Measurements from ENCODE around the gene KRAS. TPM values are rescaled to one million over a fixed set of nuclear protein-coding genes. Genes with fewer than 3 reads are reported as not detected.

KRAS gene
- total and polyA plus RNA-seq, 2 donors (not counting 3 experiments of a cell fraction or from before 2014, with no cell fraction given), result 9.1 to 22.8 TPM

DNA sequence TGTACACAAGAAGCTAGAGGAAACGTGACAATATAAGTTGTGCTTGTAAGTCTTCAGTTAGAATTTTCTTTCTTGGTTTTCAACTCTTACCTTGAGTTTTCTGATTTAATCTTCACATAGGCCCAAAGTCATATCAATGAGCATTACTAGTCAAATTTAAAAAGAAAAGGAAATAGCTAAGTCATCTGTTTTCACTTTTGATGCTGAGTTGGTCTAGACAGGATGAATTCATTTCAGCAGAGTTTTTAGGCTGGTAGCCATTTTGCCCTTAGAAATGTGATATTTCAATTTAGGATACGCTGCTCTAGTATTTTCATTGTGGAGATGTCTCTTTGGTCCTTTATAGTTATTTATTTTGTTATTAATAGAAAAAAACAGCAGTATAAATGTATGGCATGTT lies 44.6 kb upstream of the KRAS start:
- no TSS peak for BruUV-seq (replicated peaks)
- no peaks in the 10 kb centered on the region for H3K79me2 ChIP-seq (ENCODE audit: control insufficient read depth, insufficient read depth, low read length)
- no peaks in the 10 kb centered on the region for H3K36me3 ChIP-seq (ENCODE audit: control insufficient read depth in 2 of 2, extremely low read depth in 1 of 2, insufficient read depth in 2 of 2, low read length in 2 of 2)
- H4K20me1 ChIP-seq (replicated peaks; ENCODE audit: control insufficient read depth, extremely low read depth, insufficient read depth, low read length), result no peaks in the 10 kb centered on the region
- ChIA-PET CTCF (interaction anchor here (0.8 to 2.1 kb wide), 2 partner anchors 28 to 35 kb away, joined by 3 to 5 read pairs; no protein-coding TSS in a partner anchor), POLR2A (no interaction called here)
- DNase-seq (ENCODE audit: low read depth, low spot score) (no peak), FAIRE-seq (no peak)
- H3K27ac ChIP-seq (ENCODE audit: insufficient read depth, low read depth, low read length), result no peak overlapping the region
- no peaks in the 10 kb centered on the region for H3K9me3 ChIP-seq (replicated peaks; ENCODE audit: control insufficient read depth, insufficient read depth, low read length)
- H3K4me3 ChIP-seq (replicated peaks in 1 of 3; ENCODE audit: insufficient read depth in 1 of 3, low read depth in 1 of 3, low read length in 3 of 3), result no peak overlapping the region
- no peak for TF ChIP-seq POLR2A (IDR thresholded peaks at IDR 0.05; ENCODE audit: low read depth, low read length)
- TF ChIP-seq CTCF (IDR thresholded peaks at IDR 0.05; ENCODE audit: extremely low read depth in 1 of 2, insufficient read depth in 1 of 2, low read depth in 1 of 2, low read length in 2 of 2), result no peak
- no peak for TF ChIP-seq EZH2 (IDR thresholded peaks at IDR 0.05; ENCODE audit: borderline replicate concordance, low read depth, low read length, severe bottlenecking)
- no peak for TF ChIP-seq MAX (IDR thresholded peaks at IDR 0.05; ENCODE audit: insufficient read depth, insufficient read length)
- H3K4me2 ChIP-seq (ENCODE audit: insufficient read depth, low read length), result no peak overlapping the region
- H3K9me1 ChIP-seq (replicated peaks; ENCODE audit: control insufficient read depth, extremely low read depth, insufficient read depth, low read length), result no peaks in the 10 kb centered on the region
- no peaks in the 10 kb centered on the region for H3K4me1 ChIP-seq (ENCODE audit: control insufficient read depth, extremely low read depth, insufficient read depth, low read length)
- intact Hi-C loops (cut with micrococcal nuclease) (no loop called here), dilution Hi-C loops (cut with MboI; ENCODE audit: extremely low pct_ligation_motif_present, low sequenced_read_pairs) (no loop called here)
- no peak overlapping the region for H3K9ac ChIP-seq (replicated peaks; ENCODE audit: extremely low read depth, insufficient read depth, low read length)
- H2AFZ ChIP-seq (ENCODE audit: low read depth, low read length), result no peak overlapping the region
- peaks cover 0 to 2% of the 10 kb centered on the region in 2 experiments for H3K27me3 ChIP-seq (ENCODE audit: control insufficient read depth in 2 of 2, insufficient read depth in 2 of 2, low read length in 2 of 2)

GRCh38 chr12:25293653-25294052 lies 42.9 kb upstream of the KRAS start:
- H3K4me3 ChIP-seq (replicated peaks in 1 of 3; ENCODE audit: insufficient read depth in 1 of 3, low read depth in 1 of 3, low read length in 3 of 3), result no peak overlapping the region
- no peaks in the 10 kb centered on the region for H3K9me3 ChIP-seq (replicated peaks; ENCODE audit: control insufficient read depth, insufficient read depth, low read length)
- POLR2A ChIA-PET, result no interaction called here
- H3K4me2 ChIP-seq (ENCODE audit: insufficient read depth, low read length), result no peak overlapping the region
- H3K27me3 ChIP-seq (ENCODE audit: control insufficient read depth in 2 of 2, insufficient read depth in 2 of 2, low read length in 2 of 2), result no peaks in the 10 kb centered on the region
- CTCF ChIA-PET, result interaction anchor here (0.9 to 2.1 kb wide), 2 partner anchors 36 to 94 kb away, joined by 4 to 5 read pairs; no protein-coding TSS in a partner anchor
- H4K20me1 ChIP-seq (replicated peaks; ENCODE audit: control insufficient read depth, extremely low read depth, insufficient read depth, low read length), result no peaks in the 10 kb centered on the region
- no peak overlapping the region for H2AFZ ChIP-seq (ENCODE audit: low read depth, low read length)
- no peaks in the 10 kb centered on the region for H3K4me1 ChIP-seq (ENCODE audit: control insufficient read depth, extremely low read depth, insufficient read depth, low read length)
- no peaks in the 10 kb centered on the region for H3K9me1 ChIP-seq (replicated peaks; ENCODE audit: control insufficient read depth, extremely low read depth, insufficient read depth, low read length)
- FAIRE-seq, result no peak
- BruUV-seq (replicated peaks), result no TSS peak
- H3K36me3 ChIP-seq (ENCODE audit: control insufficient read depth in 2 of 2, extremely low read depth in 1 of 2, insufficient read depth in 2 of 2, low read length in 2 of 2), result no peaks in the 10 kb centered on the region
- dilution Hi-C loops (cut with MboI; ENCODE audit: extremely low pct_ligation_motif_present, low sequenced_read_pairs) (no loop called here), intact Hi-C loops (cut with micrococcal nuclease) (no loop called here)
- no peak overlapping the region for H3K9ac ChIP-seq (replicated peaks; ENCODE audit: extremely low read depth, insufficient read depth, low read length)
- no peak overlapping the region for H3K27ac ChIP-seq (ENCODE audit: insufficient read depth, low read depth, low read length)
- no peak for TF ChIP-seq CTCF (IDR thresholded peaks at IDR 0.05; ENCODE audit: extremely low read depth in 1 of 2, insufficient read depth in 1 of 2, low read depth in 1 of 2, low read length in 2 of 2)
- TF ChIP-seq POLR2A (IDR thresholded peaks at IDR 0.05; ENCODE audit: low read depth, low read length), result no peak
- TF ChIP-seq JUN (IDR thresholded peaks at IDR 0.05; ENCODE audit: borderline replicate concordance, insufficient read depth, insufficient read length, low read depth), result no peak
- no peak for TF ChIP-seq MYC (IDR thresholded peaks at IDR 0.05; ENCODE audit: low read depth, low read length)
- TF ChIP-seq MAX (IDR thresholded peaks at IDR 0.05; ENCODE audit: insufficient read depth, insufficient read length), result no peak
- no peak for TF ChIP-seq POLR2AphosphoS5 (IDR thresholded peaks at IDR 0.05; ENCODE audit: insufficient read depth, low read depth, low read length)
- no peak for TF ChIP-seq EZH2 (IDR thresholded peaks at IDR 0.05; ENCODE audit: borderline replicate concordance, low read depth, low read length, severe bottlenecking)
- TF ChIP-seq FOS (IDR thresholded peaks at IDR 0.05; ENCODE audit: borderline replicate concordance, insufficient read depth, low read length), result no peak
- no peak for TF ChIP-seq GATA2 (IDR thresholded peaks at IDR 0.05; ENCODE audit: insufficient read depth, insufficient read length, low read depth, low read length)
- DNase-seq (ENCODE audit: low read depth, low spot score), result no peak
- H3K79me2 ChIP-seq (ENCODE audit: control insufficient read depth, insufficient read depth, low read length), result no peaks in the 10 kb centered on the region
